ENCODE data around the gene SBDS.
"Not testable (repeated sequence)": the region's sequence is repeated elsewhere in the genome, so short reads cannot be mapped to it uniquely, and the experiment has no call there.

The SBDS gene

DNA sequence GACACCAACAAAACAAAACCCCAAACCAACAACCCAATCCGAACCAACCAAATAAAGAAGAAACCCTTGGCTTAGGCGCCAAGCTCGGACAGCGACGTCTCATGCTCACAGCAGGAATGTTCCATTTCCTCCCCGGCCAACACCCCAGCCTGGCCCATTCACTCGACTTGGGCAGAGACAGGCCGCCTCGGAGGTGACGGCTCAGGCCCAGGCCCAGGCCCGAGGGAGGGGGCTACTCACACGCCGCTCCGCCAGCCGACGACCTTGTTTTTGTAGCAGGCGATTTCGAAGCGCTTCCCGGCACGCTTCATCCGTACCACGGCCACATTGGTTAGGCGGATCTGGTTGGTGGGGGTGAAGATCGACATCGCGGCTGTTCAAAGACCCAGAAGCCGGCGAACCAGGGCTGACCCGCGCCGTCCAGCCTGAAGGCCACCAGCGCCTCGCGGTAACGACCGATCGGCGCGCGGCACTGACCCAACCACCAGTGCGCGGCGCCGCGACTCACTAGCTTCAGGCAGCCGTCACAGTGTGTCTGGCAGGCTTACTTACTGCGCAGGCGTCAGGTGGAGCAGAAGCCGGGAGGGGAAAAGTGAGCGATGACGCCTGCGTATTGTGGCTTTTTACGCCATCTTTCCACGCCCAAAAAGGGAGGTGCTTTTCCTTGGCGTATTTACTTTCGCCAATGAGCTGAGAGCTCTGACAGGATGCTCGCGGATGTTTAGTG, at the start of gene SBDS:
SBDS (minus strand) TSS at position 537 of the 727 bp plus-strand sequence; CDS start at position 368, 169 bp downstream.
- in situ Hi-C loops (cut with MboI; ENCODE audit: low sequenced_read_pairs): not testable (repeated sequence)

DNA sequence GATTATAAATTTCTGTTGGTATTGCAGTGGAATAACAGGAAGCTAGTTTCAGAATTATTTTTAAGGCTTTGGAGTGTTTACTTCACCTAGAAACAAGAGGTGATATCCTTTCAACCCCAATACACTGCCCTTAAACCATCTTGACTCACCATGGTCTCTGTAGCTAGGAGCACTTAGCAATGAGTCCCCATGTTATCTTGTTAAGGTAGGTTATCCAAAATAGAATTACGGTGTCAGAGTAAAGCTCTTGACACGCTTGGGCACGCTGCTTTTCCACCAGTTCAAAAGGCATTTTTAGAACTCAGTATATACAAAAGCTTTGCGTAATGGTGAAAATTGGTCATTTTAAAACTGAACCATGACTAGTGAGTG, 48.2 kb upstream of the SBDS start:
- in situ Hi-C loops (cut with MboI; ENCODE audit: low sequenced_read_pairs): not testable (repeated sequence)

- in situ Hi-C loops (cut with MboI; ENCODE audit: low sequenced_read_pairs): not testable (repeated sequence)
Observed at GRCh38 chr7:67042781-67043558, 47.6 kb upstream of the SBDS start.

GRCh38 chr7:67040832-67041231, 45.4 kb upstream of the SBDS start:
- in situ Hi-C loops (cut with MboI; ENCODE audit: low sequenced_read_pairs): not testable (repeated sequence)

DNA sequence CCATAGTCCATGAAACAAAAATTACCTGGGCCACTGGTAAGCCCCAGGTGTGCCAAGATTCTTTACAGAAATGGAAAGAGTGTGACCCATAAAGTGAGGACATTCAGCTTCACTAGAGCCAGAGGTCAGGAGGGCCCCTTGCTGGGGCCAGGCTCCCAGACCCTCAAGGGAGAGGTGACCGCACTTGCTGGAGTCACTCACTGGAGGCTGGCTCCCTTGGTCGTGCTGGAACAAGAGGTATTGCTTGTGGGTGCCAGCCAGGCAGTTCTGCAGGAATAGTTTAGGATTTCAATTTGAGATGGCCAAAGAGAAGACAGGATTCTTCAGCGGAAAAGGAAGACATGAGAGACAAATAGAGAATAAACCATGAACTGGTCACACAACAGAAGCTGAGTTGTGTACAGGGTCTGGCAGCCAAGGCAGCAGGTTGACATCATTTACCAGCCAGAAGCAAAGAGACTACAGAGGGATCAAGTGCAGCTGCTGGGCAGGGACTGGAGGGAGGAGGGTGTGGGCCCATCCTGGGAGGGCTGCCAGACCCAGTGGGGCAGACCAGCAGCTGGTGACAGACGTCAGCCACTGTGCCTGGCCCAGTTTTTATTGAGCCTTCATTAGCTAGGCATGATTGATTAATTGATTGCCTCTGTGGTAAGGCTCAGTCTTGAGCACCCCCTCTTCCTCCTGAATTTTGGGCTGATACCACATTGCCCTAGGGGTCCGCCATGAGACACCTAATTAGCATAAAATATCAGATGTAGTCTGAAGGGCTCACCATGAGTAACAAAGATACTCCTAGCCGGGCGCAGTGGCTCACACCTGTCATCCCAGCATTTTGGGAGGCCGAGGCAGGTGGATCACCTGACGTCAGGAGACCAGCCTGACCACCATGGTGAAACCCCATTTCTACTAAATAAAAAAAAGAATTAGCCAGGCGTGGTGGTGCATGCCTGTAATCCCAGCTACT, 41.3 kb upstream of the SBDS start:
- in situ Hi-C loops (cut with MboI; ENCODE audit: low sequenced_read_pairs): not testable (repeated sequence)

DNA sequence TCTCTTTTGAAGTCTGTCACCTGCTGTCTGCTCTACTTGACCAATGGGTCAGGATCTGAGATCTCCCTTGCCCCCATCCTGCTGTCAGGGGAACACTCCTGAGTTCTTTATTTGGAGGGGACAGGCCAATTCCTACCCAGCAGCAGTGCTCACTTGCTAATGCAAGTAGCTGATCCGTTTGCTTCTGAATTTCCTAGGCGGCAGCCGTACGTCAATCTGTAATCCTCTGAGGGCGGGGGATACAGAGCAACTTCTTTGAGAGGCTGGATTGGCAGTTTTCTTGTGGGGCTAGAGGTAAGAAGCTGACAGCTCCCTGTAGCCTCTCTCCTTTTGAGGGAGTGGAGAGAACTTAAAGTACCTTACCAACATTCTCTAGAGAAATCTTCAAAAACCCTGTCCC, 37.9 kb upstream of the SBDS start:
- in situ Hi-C loops (cut with MboI; ENCODE audit: low sequenced_read_pairs): no loop called here

GRCh38 chr7:67031685-67032084, 36.3 kb upstream of the SBDS start:
- in situ Hi-C loops (cut with MboI; ENCODE audit: low sequenced_read_pairs): not testable (repeated sequence)

GRCh38 chr7:67025459-67025858, 30.1 kb upstream of the SBDS start:
- in situ Hi-C loops (cut with MboI; ENCODE audit: low sequenced_read_pairs): not testable (repeated sequence)

GRCh38 chr7:67022511-67022910, 27.1 kb upstream of the SBDS start:
- in situ Hi-C loops (cut with MboI; ENCODE audit: low sequenced_read_pairs): no loop called here

DNA sequence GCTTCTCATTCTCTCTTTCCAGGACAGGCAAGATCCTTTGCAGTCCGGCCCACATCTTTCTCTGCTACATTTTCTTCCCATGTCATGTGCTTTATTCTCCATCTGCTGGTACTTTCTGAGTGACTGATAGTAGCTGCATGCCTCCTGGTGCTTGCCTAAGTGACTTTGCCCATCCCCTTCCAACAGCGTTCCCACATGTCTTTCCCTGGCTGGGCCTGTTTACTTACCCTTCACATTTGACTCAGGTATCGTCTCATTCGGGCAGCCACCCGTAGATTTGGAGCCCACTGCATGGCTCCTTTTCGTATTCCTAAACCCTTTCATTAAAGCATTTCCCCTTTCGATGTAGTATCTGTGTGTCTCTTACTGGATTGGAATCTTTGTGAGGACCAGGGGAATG, 25.9 kb upstream of the SBDS start:
- in situ Hi-C loops (cut with MboI; ENCODE audit: low sequenced_read_pairs): no loop called here

DNA sequence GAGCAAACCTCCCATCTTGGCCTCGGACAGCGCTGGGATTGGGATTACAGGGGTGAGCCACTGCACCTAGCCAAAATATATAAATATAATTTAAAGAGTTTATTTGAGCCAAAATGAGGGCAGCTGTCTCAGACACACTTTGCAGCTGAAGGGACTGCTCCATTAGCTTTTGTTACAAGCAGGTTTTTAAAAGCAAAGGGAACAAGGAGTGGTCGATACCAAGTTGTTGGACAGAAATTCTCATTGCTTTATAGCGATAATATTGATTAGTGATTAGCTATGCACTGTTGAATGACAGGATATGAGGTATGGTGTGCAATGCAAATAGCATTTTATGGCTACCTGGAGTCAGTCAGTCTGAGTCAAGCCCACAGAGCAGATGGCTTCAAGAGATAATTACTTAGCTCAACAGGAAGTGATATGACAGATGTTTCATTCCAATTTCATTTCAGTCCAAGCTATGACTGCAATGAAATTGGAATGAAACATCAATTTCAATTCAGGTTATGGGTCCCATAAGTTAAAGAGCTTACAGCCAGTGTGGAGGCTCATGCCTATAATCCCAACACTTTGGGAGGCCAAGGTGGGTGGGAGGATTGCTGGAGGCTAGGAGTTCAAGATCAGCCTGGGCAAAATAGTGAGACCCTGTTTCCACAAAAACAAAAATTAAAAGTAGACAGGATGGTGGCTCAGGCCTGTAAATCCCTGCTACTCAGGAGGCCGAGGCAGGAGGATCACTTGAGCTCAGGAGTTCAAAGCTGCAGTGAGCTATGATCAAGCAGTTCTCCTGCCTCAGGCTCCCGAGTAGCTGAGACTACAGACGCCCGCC, 24.4 kb upstream of the SBDS start:
- in situ Hi-C loops (cut with MboI; ENCODE audit: low sequenced_read_pairs): no loop called here

DNA sequence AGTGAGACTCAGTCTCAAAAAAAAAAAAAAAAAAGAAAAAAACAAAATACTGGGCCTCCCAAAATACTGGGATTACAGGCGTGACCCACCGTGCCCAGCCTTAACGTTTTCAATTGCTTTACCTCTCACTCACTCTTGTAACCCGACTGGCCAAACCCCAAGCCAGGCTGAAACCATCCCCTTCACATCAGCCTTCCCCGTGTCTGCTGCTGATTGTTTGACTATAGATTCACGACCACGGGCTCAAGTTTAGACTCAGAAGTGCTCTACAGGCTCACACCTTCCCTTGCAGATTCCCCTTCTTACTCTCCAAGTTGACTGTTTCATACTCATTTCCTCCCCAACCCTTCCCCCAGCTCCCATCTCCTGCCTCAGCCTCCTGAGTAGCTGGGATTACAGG, 23.6 kb upstream of the SBDS start:
- in situ Hi-C loops (cut with MboI; ENCODE audit: low sequenced_read_pairs): no loop called here

GRCh38 chr7:67017971-67018370, 22.6 kb upstream of the SBDS start:
- in situ Hi-C loops (cut with MboI; ENCODE audit: low sequenced_read_pairs): not testable (repeated sequence)

GRCh38 chr7:67014076-67014622, 18.8 kb upstream of the SBDS start:
- in situ Hi-C loops (cut with MboI; ENCODE audit: low sequenced_read_pairs): not testable (repeated sequence)

DNA sequence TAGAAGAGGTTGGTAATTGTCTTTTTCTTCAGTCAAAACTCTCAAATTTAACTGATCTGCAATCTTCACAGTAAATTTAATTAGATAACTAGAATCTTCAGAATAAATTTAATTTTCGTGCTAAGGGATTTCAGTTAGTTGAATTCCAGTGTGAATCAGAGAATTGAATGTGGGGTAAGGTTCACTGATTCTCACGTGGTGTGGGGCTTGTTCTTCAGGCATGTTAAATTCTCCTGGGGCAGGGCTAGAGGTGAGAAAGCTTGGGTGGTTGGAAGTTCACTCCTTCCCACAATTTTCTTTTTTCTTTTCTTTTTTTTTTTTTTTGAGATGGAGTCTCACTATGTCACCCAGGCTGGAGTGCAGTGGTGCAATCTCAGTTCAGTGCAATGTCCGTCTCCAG, 14.3 kb upstream of the SBDS start:
- in situ Hi-C loops (cut with MboI; ENCODE audit: low sequenced_read_pairs): not testable (repeated sequence)

DNA sequence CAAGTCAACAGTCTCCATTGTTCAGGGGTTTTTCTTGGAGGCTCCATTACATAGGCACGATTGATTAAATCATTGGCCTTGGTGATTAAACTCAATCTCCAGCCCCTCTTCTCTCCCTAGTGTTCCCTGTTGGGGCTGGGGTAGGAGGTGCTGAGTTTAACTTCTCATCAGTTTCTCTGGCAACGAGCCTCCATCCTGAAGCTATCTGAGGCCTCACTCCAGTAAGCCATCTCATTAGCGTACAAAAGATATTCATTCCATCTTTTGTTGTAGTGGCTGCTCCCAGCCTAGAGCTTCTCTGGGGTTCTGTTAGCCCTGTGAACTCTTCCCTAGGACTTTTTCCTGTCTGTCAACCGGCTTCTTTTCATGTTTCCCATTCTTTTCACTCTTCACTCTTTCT, 12.9 kb upstream of the SBDS start:
- in situ Hi-C loops (cut with MboI; ENCODE audit: low sequenced_read_pairs): no loop called here

- in situ Hi-C loops (cut with MboI; ENCODE audit: low sequenced_read_pairs): no loop called here
Observed at GRCh38 chr7:67006965-67007364, 11.6 kb upstream of the SBDS start.

GRCh38 chr7:67004145-67004544, 8.8 kb upstream of the SBDS start:
- in situ Hi-C loops (cut with MboI; ENCODE audit: low sequenced_read_pairs): not testable (repeated sequence)

DNA sequence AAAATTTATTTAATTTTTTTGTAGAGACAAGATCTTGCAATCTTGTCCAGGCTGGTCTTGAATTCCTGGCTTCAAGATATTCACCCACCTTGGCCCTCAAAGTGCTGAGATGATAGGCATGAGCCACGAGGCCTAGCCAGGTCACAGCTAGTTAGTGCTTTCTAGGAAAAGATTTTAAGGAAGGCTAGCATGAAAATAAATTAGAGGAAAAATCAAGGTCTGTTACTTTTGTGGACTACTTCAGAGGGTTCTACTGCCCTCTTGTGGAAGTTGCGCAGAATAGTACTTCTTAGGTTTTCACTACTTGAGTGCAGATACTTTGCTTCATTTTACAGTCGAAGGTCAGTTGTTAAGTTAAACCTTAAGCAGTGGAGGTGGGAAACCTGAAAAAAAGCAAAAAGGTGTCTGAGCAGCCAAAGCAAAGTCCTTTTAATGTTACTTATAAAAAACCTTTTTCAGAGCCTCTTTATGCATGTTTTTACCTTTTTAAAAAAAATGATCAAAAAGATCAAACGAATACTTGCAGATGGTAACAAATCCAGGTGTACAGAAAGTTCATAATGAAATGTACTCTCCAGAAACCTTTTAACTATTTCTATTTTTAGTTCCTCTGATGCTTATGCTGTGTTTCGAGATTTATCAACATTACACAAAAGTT, 5.3 kb upstream of the SBDS start:
- in situ Hi-C loops (cut with MboI; ENCODE audit: low sequenced_read_pairs): not testable (repeated sequence)
